HepG2 (cell line): ENCODE results near the gene NUBP2. TPM values are rescaled to one million over a fixed set of nuclear protein-coding genes. Genes with fewer than 3 reads are reported as not detected.

Experiments
- ASH2L ChIP-seq: fragments of 300-600, 200-600 bp; sonication (generic); IDR thresholded peaks from 2 replicates; pipeline ENCODE4 v1.7.0; 2017; ENCODE audit warnings: low read depth, mild to moderate bottlenecking, moderate library complexity, mixed read lengths, low read length; ENCODE audit not compliant: insufficient read length
- CHD4 ChIP-seq: fragments of 200-600 bp; sonication (generic); IDR thresholded peaks from 2 replicates; pipeline ENCODE4 v1.7.0; 2017; ENCODE audit warnings: mild to moderate bottlenecking, low read length, borderline replicate concordance
- EHMT2 ChIP-seq: fragments of 200-600 bp; sonication (generic); IDR thresholded peaks from 2 replicates; pipeline ENCODE4 v1.7.0; 2017; ENCODE audit warnings: antibody characterized with exemption, low read depth, low read length, borderline replicate concordance
- ETS1 ChIP-seq: sonication (generic); formaldehyde crosslinking; IDR thresholded peaks from 2 replicates; pipeline ENCODE4 v1.4.0; 2020; ENCODE audit warnings: missing genetic modification reagents
- FOXA1 ChIP-seq, 2 experiments: fragments of 450-650 bp in 1 of 2; sonication (generic) in 1 of 2; formaldehyde crosslinking in 1 of 2; IDR thresholded peaks; 2 replicates each; pipeline versions ENCODE4 v1.4.0 to v1.6.1; 2016 to 2020; ENCODE audit warnings: missing genetic modification reagents in 1 of 2
- FOXP4 ChIP-seq: sonication (generic); formaldehyde crosslinking; IDR thresholded peaks from 2 replicates; pipeline ENCODE4 v1.4.0; 2020; ENCODE audit warnings: missing genetic modification reagents
- GATAD2A ChIP-seq: IDR thresholded peaks from 2 replicates; pipeline ENCODE4 v1.6.1; 2016
- HOXA3 ChIP-seq: sonication (generic); formaldehyde crosslinking; IDR thresholded peaks from 2 replicates; pipeline ENCODE4 v1.5.0; 2020; ENCODE audit warnings: missing genetic modification reagents
- HOXA5 ChIP-seq: sonication (generic); formaldehyde crosslinking; IDR thresholded peaks from 2 replicates; pipeline ENCODE4 v1.4.0; 2020; ENCODE audit warnings: missing genetic modification reagents
- KDM4B ChIP-seq: sonication (generic); formaldehyde crosslinking; IDR thresholded peaks from 2 replicates; pipeline ENCODE4 v1.4.0; 2020; ENCODE audit warnings: missing genetic modification reagents
- RXRA ChIP-seq: sonication (generic); formaldehyde crosslinking; IDR thresholded peaks from 2 replicates; pipeline ENCODE4 v1.5.1; 2020; ENCODE audit warnings: missing genetic modification reagents
- SIN3A ChIP-seq: IDR thresholded peaks from 2 replicates; pipeline ENCODE4 v1.6.1; 2011; ENCODE audit warnings: low read depth, mild to moderate bottlenecking, control low read depth, low read length, borderline replicate concordance
- SIN3B ChIP-seq: fragments of 150-350 bp; IDR thresholded peaks from 2 replicates; pipeline ENCODE4 v1.6.1; 2014; ENCODE audit warnings: low read length
- TAF15 ChIP-seq: fragments of 200-400 bp; formaldehyde crosslinking; IDR thresholded peaks from one replicate; pipeline ENCODE4 v1.6.1; 2018; ENCODE audit warnings: mild to moderate bottlenecking, low read depth, low read length; ENCODE audit not compliant: poor library complexity, severe bottlenecking
- TEAD3 ChIP-seq: optimal IDR thresholded peaks from 2 replicates; pipeline ENCODE3; 2016; ENCODE audit warnings: borderline replicate concordance
- ZFY ChIP-seq: sonication (generic); formaldehyde crosslinking; IDR thresholded peaks from 2 replicates; pipeline ENCODE4 v1.4.0; 2020; ENCODE audit warnings: missing genetic modification reagents
- ZFYVE20 ChIP-seq: sonication (generic); formaldehyde crosslinking; IDR thresholded peaks from 2 replicates; pipeline ENCODE4 v1.8.0; 2023; ENCODE audit warnings: low read depth, mild to moderate bottlenecking, moderate library complexity, missing genetic modification reagents, borderline replicate concordance
- ZNF225 ChIP-seq: sonication (generic); formaldehyde crosslinking; IDR thresholded peaks from 2 replicates; pipeline ENCODE4 v1.4.0; 2020; ENCODE audit warnings: mild to moderate bottlenecking, missing genetic modification reagents
- ZNF251 ChIP-seq: sonication (generic); formaldehyde crosslinking; IDR thresholded peaks from 2 replicates; pipeline ENCODE4 v1.9.0; 2021; ENCODE audit warnings: mild to moderate bottlenecking, missing genetic modification reagents
- ZNF451 ChIP-seq: sonication (generic); formaldehyde crosslinking; IDR thresholded peaks from 2 replicates; pipeline ENCODE4 v1.5.0; 2020; ENCODE audit warnings: mild to moderate bottlenecking, missing genetic modification reagents
- ZNF839 ChIP-seq: sonication (generic); formaldehyde crosslinking; IDR thresholded peaks from 2 replicates; pipeline ENCODE4 v1.4.0; 2020; ENCODE audit warnings: missing genetic modification reagents, mild to moderate bottlenecking, borderline replicate concordance
- ZNF879 ChIP-seq: sonication (generic); formaldehyde crosslinking; IDR thresholded peaks from 2 replicates; pipeline ENCODE4 v1.8.1; 2023; ENCODE audit warnings: missing genetic modification reagents
- ZSCAN12 ChIP-seq: sonication (generic); formaldehyde crosslinking; IDR thresholded peaks from 2 replicates; pipeline ENCODE4 v1.9.0; 2021; ENCODE audit warnings: mild to moderate bottlenecking, missing genetic modification reagents
- polyA plus RNA-seq, 8 experiments: library from polyadenylated mRNA; depleted of rRNA in 3 of 8; stranded (reverse) in 7 of 8; unstranded in 1 of 8; fragments of >200 nt; fragmentation: Illumina TruSeq in 4 of 8; extraction: Trizol in 4 of 8; gene quantifications; 2 replicates each; pipeline versions ENCODE4 v1.2.1 to v1.2.3, GENCODE V29; 2011 to 2016; ENCODE audit warnings: low read depth in 4 of 8, missing spikeins in 1 of 8, mixed read lengths in 1 of 8; ENCODE audit not compliant: insufficient read depth in 1 of 8
- total RNA-seq, 5 experiments: library from RNA; depleted of rRNA; stranded (reverse); fragments of >200 nt; fragmentation: Illumina TruSeq; extraction: Trizol; gene quantifications; 2 replicates each; pipeline ENCODE4 v1.2.3, GENCODE V29; 2016; ENCODE audit warnings: low read depth in 1 of 5
- TF ChIP-seq, protein P1 (sequence below), 2 experiments: sonication (generic) in 1 of 2; formaldehyde crosslinking in 1 of 2; IDR thresholded peaks; 2 replicates each; pipeline versions ENCODE4 v1.5.1 to v1.6.1; 2011 to 2020; ENCODE audit warnings: borderline replicate concordance in 1 of 2, low read depth in 1 of 2, low read length in 1 of 2, mild to moderate bottlenecking in 1 of 2, missing genetic modification reagents in 1 of 2, moderate library complexity in 1 of 2
- TF ChIP-seq, protein P2 (sequence below): sonication (generic); formaldehyde crosslinking; IDR thresholded peaks from 2 replicates; pipeline ENCODE4 v1.5.0; 2020; ENCODE audit warnings: mild to moderate bottlenecking, missing genetic modification reagents

The NUBP2 gene
- total and polyA plus RNA-seq, 2 of the 13 experiments (the other 11 are each of a cell fraction or from before 2014, with no cell fraction given), result 25.7 to 61.5 TPM

DNA sequence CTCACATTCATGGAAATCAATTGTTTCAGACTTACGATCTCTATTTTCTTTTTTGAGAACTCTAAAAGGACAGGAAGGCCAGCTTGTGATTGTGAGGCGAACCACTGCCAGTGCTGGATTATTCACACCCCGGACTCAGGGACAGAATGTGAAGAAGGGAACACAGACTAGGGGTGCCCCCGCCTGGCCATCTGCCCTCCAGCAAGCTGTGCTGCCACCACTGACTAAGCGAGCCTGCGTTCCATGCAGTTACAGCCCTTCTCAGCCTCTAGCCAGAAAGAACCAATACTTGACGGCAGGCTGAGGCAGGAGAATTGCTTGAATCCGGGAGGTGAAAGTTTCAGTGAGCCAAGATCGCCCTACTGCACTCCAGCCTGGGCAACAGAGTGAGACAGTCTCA lies 41.1 kb downstream of the NUBP2 start (continued):
- TF ChIP-seq ZSCAN12 (CRISPR knock-in tag), result no peak
- TF ChIP-seq ASH2L, result peak; percentile 36
- TF ChIP-seq EHMT2, result no peak
- peak; percentile 60 for TF ChIP-seq TEAD3 (CRISPR knock-in tag)
- no peak for TF ChIP-seq KDM4B (CRISPR knock-in tag)
- TF ChIP-seq ZNF839 (CRISPR knock-in tag), result no peak
- TF ChIP-seq ZFYVE20, result no peak
- TF ChIP-seq ZNF251 (CRISPR knock-in tag), result no peak
- peak; percentile 45; the same call in 1 of the 2 replicates for TF ChIP-seq HOXA3 (CRISPR knock-in tag)
- TF ChIP-seq HOXA5, result no peak
- no peak for TF ChIP-seq FOXA1 (IDR thresholded peaks at IDR 0.05)
- TF ChIP-seq FOXA1 (CRISPR knock-in tag; IDR thresholded peaks at IDR 0.05), result no peak
- TF ChIP-seq FOXP4 (CRISPR knock-in tag), result no peak
- no peak for TF ChIP-seq ZNF879 (CRISPR knock-in tag)
- TF ChIP-seq, protein P1, sequence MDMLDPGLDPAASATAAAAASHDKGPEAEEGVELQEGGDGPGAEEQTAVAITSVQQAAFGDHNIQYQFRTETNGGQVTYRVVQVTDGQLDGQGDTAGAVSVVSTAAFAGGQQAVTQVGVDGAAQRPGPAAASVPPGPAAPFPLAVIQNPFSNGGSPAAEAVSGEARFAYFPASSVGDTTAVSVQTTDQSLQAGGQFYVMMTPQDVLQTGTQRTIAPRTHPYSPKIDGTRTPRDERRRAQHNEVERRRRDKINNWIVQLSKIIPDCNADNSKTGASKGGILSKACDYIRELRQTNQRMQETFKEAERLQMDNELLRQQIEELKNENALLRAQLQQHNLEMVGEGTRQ (IDR thresholded peaks at IDR 0.05; ENCODE audit: low read depth, low read length), result no peak
- TF ChIP-seq, protein P1 (CRISPR knock-in tag; IDR thresholded peaks at IDR 0.05; ENCODE audit: borderline replicate concordance), result no peak
- no peak for TF ChIP-seq ZNF225
- TF ChIP-seq, protein P2, sequence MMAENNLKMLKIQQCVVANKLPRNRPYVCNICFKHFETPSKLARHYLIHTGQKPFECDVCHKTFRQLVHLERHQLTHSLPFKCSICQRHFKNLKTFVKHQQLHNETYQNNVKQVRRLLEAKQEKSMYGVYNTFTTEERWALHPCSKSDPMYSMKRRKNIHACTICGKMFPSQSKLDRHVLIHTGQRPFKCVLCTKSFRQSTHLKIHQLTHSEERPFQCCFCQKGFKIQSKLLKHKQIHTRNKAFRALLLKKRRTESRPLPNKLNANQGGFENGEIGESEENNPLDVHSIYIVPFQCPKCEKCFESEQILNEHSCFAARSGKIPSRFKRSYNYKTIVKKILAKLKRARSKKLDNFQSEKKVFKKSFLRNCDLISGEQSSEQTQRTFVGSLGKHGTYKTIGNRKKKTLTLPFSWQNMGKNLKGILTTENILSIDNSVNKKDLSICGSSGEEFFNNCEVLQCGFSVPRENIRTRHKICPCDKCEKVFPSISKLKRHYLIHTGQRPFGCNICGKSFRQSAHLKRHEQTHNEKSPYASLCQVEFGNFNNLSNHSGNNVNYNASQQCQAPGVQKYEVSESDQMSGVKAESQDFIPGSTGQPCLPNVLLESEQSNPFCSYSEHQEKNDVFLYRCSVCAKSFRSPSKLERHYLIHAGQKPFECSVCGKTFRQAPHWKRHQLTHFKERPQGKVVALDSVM, result peak; percentile 49; the same call in 1 of the 2 replicates
- TF ChIP-seq SIN3B, result no peak
- peak; percentile 23; the same call in 1 of the 2 replicates for TF ChIP-seq ZFY (CRISPR knock-in tag)
- TF ChIP-seq RXRA (CRISPR knock-in tag), result no peak
- no peak for TF ChIP-seq TAF15
- TF ChIP-seq ETS1, result no peak
- no peak for TF ChIP-seq SIN3A
- 0 out of 2 replicates have a peak, but pooled peaks have one; percentile 36 for TF ChIP-seq GATAD2A
- no peak for TF ChIP-seq ZNF451 (CRISPR knock-in tag)
- TF ChIP-seq CHD4, result no peak
